ENCODE measurements around the gene FBXL13.
"Not testable (repeated sequence)": the region's sequence is repeated elsewhere in the genome, so short reads cannot be mapped to it uniquely, and the experiment has no call there.

GRCh38 chr7:102794567-102794966 is 280.0 kb downstream of the FBXL13 start:
- not testable (repeated sequence) for TF ChIP-seq CTCF, POLR2A (IDR thresholded peaks at IDR 0.05)
